Endothelial cell of umbilical vein (primary cell): ENCODE results near the gene SLC35D2. TPM values are rescaled to one million over a fixed set of nuclear protein-coding genes. Genes with fewer than 3 reads are reported as not detected.
A peak's percentile ranks its signal among the peaks of the same experiment; 100 is the strongest.
"Not testable (repeated sequence)": the region's sequence is repeated elsewhere in the genome, so short reads cannot be mapped to it uniquely, and the experiment has no call there.

Experiments
- BruUV-seq: library from RNA; stranded (reverse); fragments of 400-500 nt; replicated peaks from 2 replicates; lab custom pipeline; 2021; lab: Mats Ljungman, UMichigan
- CTCF ChIA-PET: fragments of 300-600, 350-600 bp; sonication (Branson Sonifier 250); formaldehyde crosslinking; loops from one replicate; lab custom pipeline; 2021; ENCODE audit warnings: antibody characterized with exemption, inconsistent platforms; lab: Charles Lee
- POLR2A ChIA-PET: fragments of 300-600, 350-600 bp; sonication (Branson Sonifier 250); formaldehyde crosslinking; loops from one replicate; lab custom pipeline; 2021; ENCODE audit warnings: antibody characterized with exemption, inconsistent platforms; lab: Charles Lee
- DNase-seq: peaks from one replicate; pipeline ENCODE4 v3.0.0-alpha.2; 2011; ENCODE audit warnings: low read depth, low spot score
- FAIRE-seq: peaks from 2 replicates; lab custom pipeline; 2011; peaks lifted over from hg19 to GRCh38; lab: Jason Lieb, UNC
- H2AFZ ChIP-seq: 2 replicates; pipeline ENCODE4 v1.6.0; 2012; ENCODE audit warnings: low read depth, low read length, control low read depth, inconsistent platforms
- H3K27ac ChIP-seq: 2 replicates; pipeline ENCODE4 v1.5.1; 2011; ENCODE audit warnings: low read depth, mild to moderate bottlenecking, control low read depth, low read length, moderate library complexity; ENCODE audit not compliant: insufficient read depth
- H3K27me3 ChIP-seq, 2 experiments: 2 replicates each; pipeline versions ENCODE4 v1.6.0 to v1.6.1; 2011; ENCODE audit warnings: low read length in 2 of 2, mixed read lengths in 1 of 2; ENCODE audit not compliant: control insufficient read depth in 2 of 2, insufficient read depth in 2 of 2
- H3K36me3 ChIP-seq, 2 experiments: 2 replicates in 1 of 2; 3 replicates in 1 of 2; pipeline ENCODE4 v1.5.1; 2011; ENCODE audit warnings: low read length in 2 of 2, mild to moderate bottlenecking in 1 of 2, moderate library complexity in 1 of 2; ENCODE audit not compliant: control insufficient read depth in 2 of 2, insufficient read depth in 2 of 2; ENCODE audit errors: extremely low read depth in 1 of 2
- H3K4me1 ChIP-seq: 3 replicates; pipeline ENCODE4 v1.5.1; 2011; ENCODE audit warnings: mild to moderate bottlenecking, low read length; ENCODE audit not compliant: control insufficient read depth, insufficient read depth; ENCODE audit errors: extremely low read depth
- H3K4me2 ChIP-seq: 2 replicates; pipeline ENCODE4 v1.6.1; 2011; ENCODE audit warnings: low read length, control low read depth, mixed read lengths; ENCODE audit not compliant: insufficient read depth
- H3K4me3 ChIP-seq, 3 experiments: fragments of 200-600 bp in 1 of 3; sonication (generic), shearing (Covaris generic) in 1 of 3; replicated peaks in 1 of 3; 2 replicates each; pipeline ENCODE4 v1.5.1; 2011 to 2016; ENCODE audit warnings: control low read depth in 3 of 3, low read length in 3 of 3, mild to moderate bottlenecking in 2 of 3, inconsistent platforms in 1 of 3, low read depth in 1 of 3, moderate library complexity in 1 of 3; ENCODE audit not compliant: insufficient read depth in 1 of 3
- H3K79me2 ChIP-seq: 2 replicates; pipeline ENCODE4 v1.6.0; 2012; ENCODE audit warnings: low read length, inconsistent platforms; ENCODE audit not compliant: control insufficient read depth, insufficient read depth
- H3K9ac ChIP-seq: replicated peaks from 2 replicates; pipeline ENCODE3; 2011; ENCODE audit warnings: low read length, control low read depth; ENCODE audit not compliant: insufficient read depth; ENCODE audit errors: extremely low read depth
- H3K9me1 ChIP-seq: replicated peaks from 3 replicates; pipeline ENCODE4 v1.6.0; 2011; ENCODE audit warnings: mild to moderate bottlenecking, low read length; ENCODE audit not compliant: control insufficient read depth, insufficient read depth; ENCODE audit errors: extremely low read depth
- H3K9me3 ChIP-seq: replicated peaks from 2 replicates; pipeline ENCODE4 v1.5.1; 2012; ENCODE audit warnings: low read length, inconsistent platforms; ENCODE audit not compliant: control insufficient read depth, insufficient read depth
- H4K20me1 ChIP-seq: replicated peaks from 2 replicates; pipeline ENCODE3; 2011; ENCODE audit warnings: mild to moderate bottlenecking, low read length; ENCODE audit not compliant: control insufficient read depth, insufficient read depth; ENCODE audit errors: extremely low read depth
- CTCF ChIP-seq, 2 donors: IDR thresholded peaks; 1 replicate in 1 of 2; 2 replicates in 1 of 2; pipeline ENCODE4 v1.5.1; 2011; ENCODE audit warnings: low read length in 2 of 2, mild to moderate bottlenecking in 2 of 2, moderate library complexity in 2 of 2, control low read depth in 1 of 2, inconsistent platforms in 1 of 2, low read depth in 1 of 2; ENCODE audit not compliant: insufficient read depth in 1 of 2; ENCODE audit errors: extremely low read depth in 1 of 2
- EZH2 ChIP-seq: IDR thresholded peaks from 2 replicates; pipeline ENCODE4 v1.6.1; 2012; ENCODE audit warnings: borderline replicate concordance, low read depth, mild to moderate bottlenecking, moderate library complexity, low read length, inconsistent platforms; ENCODE audit not compliant: severe bottlenecking
- FOS ChIP-seq: IDR thresholded peaks from 2 replicates; pipeline ENCODE4 v1.6.1; 2011; ENCODE audit warnings: mild to moderate bottlenecking, low read length, moderate library complexity, borderline replicate concordance; ENCODE audit not compliant: insufficient read depth
- GATA2 ChIP-seq: IDR thresholded peaks from 2 replicates; pipeline ENCODE4 v1.7.0; 2011; ENCODE audit warnings: low read depth, mild to moderate bottlenecking, moderate library complexity, mixed read lengths, low read length; ENCODE audit not compliant: insufficient read length, insufficient read depth
- JUN ChIP-seq: IDR thresholded peaks from 2 replicates; pipeline ENCODE4 v1.6.1; 2011; ENCODE audit warnings: borderline replicate concordance, low read depth; ENCODE audit not compliant: insufficient read length, insufficient read depth
- MAX ChIP-seq: IDR thresholded peaks from 2 replicates; pipeline ENCODE4 v1.6.1; 2011; ENCODE audit not compliant: insufficient read depth, insufficient read length
- MYC ChIP-seq: IDR thresholded peaks from one replicate; pipeline ENCODE4 v1.6.1; 2011; ENCODE audit warnings: mild to moderate bottlenecking, low read depth, low read length
- POLR2A ChIP-seq: IDR thresholded peaks from 2 replicates; pipeline ENCODE4 v1.6.1; 2012; ENCODE audit warnings: low read depth, mild to moderate bottlenecking, control low read depth, low read length
- POLR2AphosphoS5 ChIP-seq: IDR thresholded peaks from 2 replicates; pipeline ENCODE4 v1.6.1; 2012; ENCODE audit warnings: low read depth, mild to moderate bottlenecking, control low read depth, low read length, moderate library complexity; ENCODE audit not compliant: insufficient read depth
- dilution Hi-C: fragments of 300-500 bp; cut with MboI; formaldehyde crosslinking; loops from one replicate; pipeline ENCODE4 v1.15.0; 2019; ENCODE audit warnings: low sequenced_read_pairs; ENCODE audit not compliant: extremely low pct_ligation_motif_present
- intact Hi-C: fragments of 100-400 bp; cut with micrococcal nuclease; formaldehyde crosslinking; loops from one replicate; pipeline ENCODE4 v1.10.0; 2022
- polyA plus RNA-seq, 4 experiments: library from polyadenylated mRNA; depleted of rRNA in 3 of 4; stranded (reverse) in 3 of 4; unstranded in 1 of 4; fragments of >200 nt; gene quantifications; 2 replicates each; pipeline versions ENCODE4 v1.2.1 to v1.2.3, GENCODE V29; 2011 to 2012; ENCODE audit warnings: missing spikeins in 1 of 4
- total RNA-seq: library from RNA; stranded (reverse); gene quantifications from 2 replicates; pipeline ENCODE4 v1.2.3, GENCODE V29; 2021

Gene SLC35D2
- total and polyA plus RNA-seq, 2 donors (not counting 3 experiments of a cell fraction or from before 2014, with no cell fraction given): 21.1 to 29.9 TPM

- TF ChIP-seq POLR2A (no peak), POLR2AphosphoS5 (no peak), GATA2 (no peak), JUN (no peak), MYC (no peak), MAX (no peak), EZH2 (no peak), CTCF (IDR thresholded peaks at IDR 0.05; ENCODE audit: extremely low read depth in 1 of 2, insufficient read depth in 1 of 2, low read depth in 1 of 2, low read length in 2 of 2) (no peak), FOS (no peak)
- DNase-seq: no peak
- no peak overlapping the region for H3K4me3 ChIP-seq
- CTCF ChIA-PET: no interaction called here
- no peaks in the 10 kb centered on the region for H4K20me1 ChIP-seq
- no peaks in the 10 kb centered on the region for H3K9me3 ChIP-seq
- dilution Hi-C loops (no loop called here), intact Hi-C loops (no loop called here)
- BruUV-seq: no TSS peak
- H3K4me1 ChIP-seq: no peaks in the 10 kb centered on the region
- H2AFZ ChIP-seq: no peak overlapping the region
- POLR2A ChIA-PET: no interaction called here
- no peaks in the 10 kb centered on the region for H3K79me2 ChIP-seq
- no peak overlapping the region for H3K27ac ChIP-seq
- H3K9ac ChIP-seq: no peak overlapping the region
- peaks cover 4 to 8% of the 10 kb centered on the region in 2 experiments for H3K36me3 ChIP-seq
- no peaks in the 10 kb centered on the region for H3K9me1 ChIP-seq
- H3K4me2 ChIP-seq: no peak overlapping the region
- peak; percentile 18 for FAIRE-seq
- no peaks in the 10 kb centered on the region for H3K27me3 ChIP-seq
Measured at GRCh38 chr9:96363175-96363967, 20.1 kb downstream of the SLC35D2 start.

GRCh38 chr9:96362119-96362518 lies 21.4 kb downstream of the SLC35D2 start:
- H3K79me2 ChIP-seq, CTCF ChIA-PET, H3K9me3 ChIP-seq, intact Hi-C loops, H3K9ac ChIP-seq, H3K4me3 ChIP-seq, H3K9me1 ChIP-seq, FAIRE-seq, BruUV-seq, H3K36me3 ChIP-seq, H3K4me2 ChIP-seq, H3K27me3 ChIP-seq, DNase-seq, H3K4me1 ChIP-seq, H3K27ac ChIP-seq, dilution Hi-C loops, H2AFZ ChIP-seq, POLR2A ChIA-PET, H4K20me1 ChIP-seq: not testable (repeated sequence)
